COR-L47 (cell line): ENCODE results near the gene TCN1.

Experiments used
- DNase-seq: peaks from one replicate; lab custom pipeline; 2025; lab: John Stamatoyannopoulos, UW

Gene TCN1

GRCh38 chr11:59807047-59807610, 59.2 kb downstream of the TCN1 start:
- DNase-seq = no peak

- DNase-seq = no peak
These were observed 62.2 kb downstream of the TCN1 start for GRCh38 chr11:59804061-59804460.
